AG04449 (cell line): ENCODE results near the gene CMBL.

Experiments used
- CTCF ChIA-PET: fragments of 350-600 bp; formaldehyde crosslinking; extraction: SDS; loops from one replicate; lab custom pipeline; 2021; ENCODE audit warnings: antibody characterized with exemption; lab: Yijun Ruan, JAX
- POLR2A ChIA-PET: fragments of 400-600, 350-600 bp; formaldehyde crosslinking; extraction: SDS; loops from one replicate; lab custom pipeline; 2020; ENCODE audit warnings: antibody characterized with exemption, inconsistent platforms; lab: Yijun Ruan, JAX
- DNase-seq: peaks from one replicate; pipeline ENCODE4 v3.0.0-alpha.2; 2010; ENCODE audit warnings: low read depth, low spot score
- H3K4me3 ChIP-seq: 2 replicates; pipeline ENCODE4 v1.5.1; 2011; ENCODE audit warnings: low read depth, mild to moderate bottlenecking, control low read depth, low read length
- TF ChIP-seq, protein P1 (sequence below): IDR thresholded peaks from one replicate; pipeline ENCODE4 v1.5.1; 2011; ENCODE audit warnings: mild to moderate bottlenecking, moderate library complexity, low read length, control low read depth, inconsistent platforms; ENCODE audit not compliant: insufficient read depth; ENCODE audit errors: missing control alignments

The CMBL gene

DNA sequence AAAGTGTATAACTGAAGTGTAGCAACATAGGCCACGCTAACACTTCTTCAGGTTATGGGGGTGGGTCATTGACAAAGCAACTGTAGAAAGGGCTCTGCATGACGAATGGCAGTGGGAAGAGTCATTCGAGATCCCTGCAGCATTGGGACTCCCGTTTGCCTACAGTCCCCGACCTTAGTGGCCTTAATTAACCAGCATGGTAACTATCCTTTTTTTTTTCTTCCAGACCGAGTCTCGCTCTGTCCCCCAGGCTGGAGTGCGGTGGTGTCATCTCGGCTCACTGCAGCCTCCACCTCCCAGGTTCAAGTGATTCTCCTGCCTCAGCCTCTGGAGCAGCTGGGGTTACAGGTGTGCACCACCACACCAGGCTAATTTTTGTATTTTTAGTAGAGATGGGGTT is 14.2 kb upstream of the CMBL start:
- ChIA-PET CTCF (no interaction called here), POLR2A (no interaction called here)
- no peak overlapping the region for H3K4me3 ChIP-seq
- TF ChIP-seq, protein P1, sequence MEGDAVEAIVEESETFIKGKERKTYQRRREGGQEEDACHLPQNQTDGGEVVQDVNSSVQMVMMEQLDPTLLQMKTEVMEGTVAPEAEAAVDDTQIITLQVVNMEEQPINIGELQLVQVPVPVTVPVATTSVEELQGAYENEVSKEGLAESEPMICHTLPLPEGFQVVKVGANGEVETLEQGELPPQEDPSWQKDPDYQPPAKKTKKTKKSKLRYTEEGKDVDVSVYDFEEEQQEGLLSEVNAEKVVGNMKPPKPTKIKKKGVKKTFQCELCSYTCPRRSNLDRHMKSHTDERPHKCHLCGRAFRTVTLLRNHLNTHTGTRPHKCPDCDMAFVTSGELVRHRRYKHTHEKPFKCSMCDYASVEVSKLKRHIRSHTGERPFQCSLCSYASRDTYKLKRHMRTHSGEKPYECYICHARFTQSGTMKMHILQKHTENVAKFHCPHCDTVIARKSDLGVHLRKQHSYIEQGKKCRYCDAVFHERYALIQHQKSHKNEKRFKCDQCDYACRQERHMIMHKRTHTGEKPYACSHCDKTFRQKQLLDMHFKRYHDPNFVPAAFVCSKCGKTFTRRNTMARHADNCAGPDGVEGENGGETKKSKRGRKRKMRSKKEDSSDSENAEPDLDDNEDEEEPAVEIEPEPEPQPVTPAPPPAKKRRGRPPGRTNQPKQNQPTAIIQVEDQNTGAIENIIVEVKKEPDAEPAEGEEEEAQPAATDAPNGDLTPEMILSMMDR, result no peak
- DNase-seq, result no peak

DNA sequence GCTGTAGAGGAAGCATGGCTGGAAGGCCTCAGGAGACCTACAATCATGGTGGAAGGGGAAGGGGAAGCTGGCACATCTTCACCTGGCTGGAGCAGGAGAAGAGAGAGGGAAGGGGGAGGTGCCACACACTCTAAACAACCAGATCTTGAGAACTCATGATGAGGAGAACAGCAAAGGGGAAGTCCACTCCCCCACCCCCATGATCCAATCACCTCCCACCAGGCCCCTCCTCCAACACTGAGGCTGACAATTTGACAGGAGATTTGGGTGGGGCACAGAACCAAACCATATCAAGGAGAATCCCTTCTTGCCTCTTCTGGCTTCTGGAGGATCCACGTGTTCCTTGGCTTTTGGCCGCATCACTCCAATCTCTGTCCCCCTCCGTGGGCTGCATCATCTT is 13.1 kb upstream of the CMBL start:
- H3K4me3 ChIP-seq, result no peak overlapping the region
- POLR2A ChIA-PET, result no interaction called here
- TF ChIP-seq, protein P1, result no peak
- CTCF ChIA-PET, result interaction anchor here (0.7 kb wide), 1 partner anchor 12 kb away, joined by 3 read pairs; no protein-coding TSS in a partner anchor
- no peak for DNase-seq

DNA sequence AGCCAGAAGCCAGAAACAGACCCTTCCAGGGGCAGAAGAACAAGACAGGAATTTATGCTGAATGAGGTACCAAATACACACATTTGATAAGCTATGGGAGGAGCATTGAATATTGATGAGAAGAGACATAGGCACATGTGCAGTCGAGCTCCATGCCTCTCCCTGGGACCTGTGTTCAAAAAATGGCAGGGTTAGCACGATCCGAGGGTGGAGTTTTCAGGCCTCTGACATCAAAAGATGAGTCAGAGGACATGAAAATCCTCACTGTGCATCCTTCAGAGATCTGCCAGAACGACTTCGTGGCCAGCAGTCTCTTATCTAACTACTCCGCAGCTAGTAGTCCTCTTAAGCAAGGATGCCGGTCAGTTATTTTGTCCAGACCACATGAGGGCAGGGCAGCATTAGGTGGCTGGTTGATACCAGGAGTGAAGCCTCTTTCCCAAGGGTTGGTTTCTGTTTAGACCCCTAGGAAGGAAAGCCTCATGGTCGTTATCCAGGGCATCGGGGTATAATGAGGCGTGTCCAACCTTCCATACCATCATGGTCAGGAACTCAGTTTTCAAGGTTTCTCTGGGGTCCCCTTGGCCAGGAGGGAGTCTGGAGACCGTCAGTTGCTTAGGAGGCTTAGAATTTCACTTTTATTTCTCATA is 11.6 kb upstream of the CMBL start:
- TF ChIP-seq, protein P1, result no peak
- POLR2A ChIA-PET, result no interaction called here
- CTCF ChIA-PET, result interaction anchor here (3.1 kb wide), 1 partner anchor 35 kb away, joined by 11 read pairs; no protein-coding TSS in a partner anchor
- DNase-seq, result no peak
- H3K4me3 ChIP-seq, result no peak overlapping the region

DNA sequence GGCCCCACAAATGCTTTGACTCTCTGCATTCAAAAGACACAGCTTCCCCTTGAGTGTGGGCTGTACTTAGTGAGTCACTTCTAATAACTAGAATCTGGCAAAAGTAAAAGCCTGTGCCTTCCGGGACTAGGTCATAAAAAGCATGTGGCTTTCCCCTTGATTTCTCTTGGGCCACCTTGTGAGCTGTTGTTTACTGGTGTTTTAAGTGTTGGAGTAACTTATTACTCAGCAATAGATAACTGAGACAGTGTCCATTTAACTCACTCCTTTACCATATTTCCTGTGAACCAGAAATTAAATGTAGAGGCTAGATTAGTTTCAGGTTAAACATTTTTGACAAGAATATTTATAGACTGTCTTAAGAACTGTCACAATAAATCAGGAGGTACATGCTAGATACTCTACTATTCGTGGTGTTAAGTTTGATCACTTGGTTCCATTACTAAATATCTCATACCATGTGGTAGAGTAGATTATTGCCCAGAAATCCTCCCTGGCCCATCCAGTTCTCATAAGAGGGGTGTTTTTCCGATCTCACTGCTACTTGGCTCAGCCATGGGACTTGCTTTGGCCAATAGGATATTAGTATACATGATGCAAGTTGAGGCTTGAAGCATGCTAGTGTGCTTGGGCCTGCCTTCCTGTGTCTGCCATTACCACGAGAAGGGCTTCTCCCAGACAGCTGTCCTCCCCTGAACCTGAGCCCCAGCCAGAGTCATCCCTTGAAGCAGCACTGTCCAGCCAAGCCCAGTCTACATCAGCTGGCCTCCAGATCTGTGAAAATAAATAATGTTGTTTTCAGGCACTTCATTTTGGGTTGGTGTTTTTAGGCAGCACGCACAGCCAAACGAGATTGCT is 10.4 kb upstream of the CMBL start:
- TF ChIP-seq, protein P1, result no peak
- CTCF ChIA-PET, result interaction anchor here (3.1 kb wide), 1 partner anchor 34 kb away, joined by 11 read pairs; no protein-coding TSS in a partner anchor
- no peak for DNase-seq
- POLR2A ChIA-PET, result no interaction called here
- no peak overlapping the region for H3K4me3 ChIP-seq

DNA sequence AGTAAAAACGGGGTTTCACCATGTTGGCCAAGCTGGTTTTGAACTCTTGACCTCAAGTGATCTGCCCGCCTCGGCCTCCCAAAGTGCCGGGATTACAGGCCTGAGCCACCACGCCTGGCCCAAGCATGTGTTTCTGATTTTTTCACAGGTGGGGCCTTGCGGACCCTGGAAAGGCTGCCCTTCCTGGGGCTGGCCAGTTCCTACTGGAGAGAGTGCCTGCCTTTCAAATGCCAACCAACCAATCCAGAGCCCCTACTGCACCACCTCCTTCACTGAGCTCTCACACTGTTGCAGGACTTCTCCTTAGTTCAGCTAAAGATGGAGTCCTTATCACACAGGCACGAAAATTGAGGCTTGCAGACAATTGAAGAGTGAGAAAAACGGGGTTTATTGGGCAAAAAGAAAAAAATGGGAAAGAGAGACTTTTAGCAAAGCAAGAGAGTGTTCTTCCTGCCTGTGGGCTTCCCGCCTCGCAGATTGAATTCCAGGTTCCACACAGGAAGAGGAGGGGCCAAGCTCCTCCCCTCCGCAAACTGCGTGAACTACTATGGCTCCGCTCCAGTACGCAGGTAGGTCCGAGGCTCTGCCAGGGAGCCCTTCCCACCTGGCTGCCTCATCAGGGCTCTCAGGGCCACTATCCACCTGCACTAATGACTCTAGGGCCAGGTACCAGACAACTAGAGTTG is 8.3 kb upstream of the CMBL start:
- TF ChIP-seq, protein P1, result no peak
- ChIA-PET CTCF (interaction anchor here (3.2 kb wide), 1 partner anchor 32 kb away, joined by 10 read pairs; no protein-coding TSS in a partner anchor), POLR2A (no interaction called here)
- no peak overlapping the region for H3K4me3 ChIP-seq
- DNase-seq, result no peak
